ENCODE measurements around the gene KCNA5.

- no peak for TF ChIP-seq POLR2A (IDR thresholded peaks at IDR 0.05)
- TF ChIP-seq, protein P1, sequence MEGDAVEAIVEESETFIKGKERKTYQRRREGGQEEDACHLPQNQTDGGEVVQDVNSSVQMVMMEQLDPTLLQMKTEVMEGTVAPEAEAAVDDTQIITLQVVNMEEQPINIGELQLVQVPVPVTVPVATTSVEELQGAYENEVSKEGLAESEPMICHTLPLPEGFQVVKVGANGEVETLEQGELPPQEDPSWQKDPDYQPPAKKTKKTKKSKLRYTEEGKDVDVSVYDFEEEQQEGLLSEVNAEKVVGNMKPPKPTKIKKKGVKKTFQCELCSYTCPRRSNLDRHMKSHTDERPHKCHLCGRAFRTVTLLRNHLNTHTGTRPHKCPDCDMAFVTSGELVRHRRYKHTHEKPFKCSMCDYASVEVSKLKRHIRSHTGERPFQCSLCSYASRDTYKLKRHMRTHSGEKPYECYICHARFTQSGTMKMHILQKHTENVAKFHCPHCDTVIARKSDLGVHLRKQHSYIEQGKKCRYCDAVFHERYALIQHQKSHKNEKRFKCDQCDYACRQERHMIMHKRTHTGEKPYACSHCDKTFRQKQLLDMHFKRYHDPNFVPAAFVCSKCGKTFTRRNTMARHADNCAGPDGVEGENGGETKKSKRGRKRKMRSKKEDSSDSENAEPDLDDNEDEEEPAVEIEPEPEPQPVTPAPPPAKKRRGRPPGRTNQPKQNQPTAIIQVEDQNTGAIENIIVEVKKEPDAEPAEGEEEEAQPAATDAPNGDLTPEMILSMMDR (IDR thresholded peaks at IDR 0.05) = no peak
These were observed 13.6 kb upstream of the KCNA5 start for GRCh38 chr12:5030066-5030465.

Data from Peyer's patch (tissue), 4 donors.